H1 (cell line): ENCODE data around the gene A3GALT2. TPM values are rescaled to one million over a fixed set of nuclear protein-coding genes. Genes with fewer than 3 reads are reported as not detected.

ENCODE experiments used
- CEBPB ChIP-seq: IDR thresholded peaks from 2 replicates; pipeline ENCODE4 v1.6.1; 2012; ENCODE audit warnings: low read depth, low read length
- CTCF ChIP-seq, 3 experiments: IDR thresholded peaks; 1 replicate in 2 of 3; 2 replicates in 1 of 3; pipeline versions ENCODE4 v1.5.1 to v1.6.1; 2011; ENCODE audit warnings: low read length in 3 of 3, mild to moderate bottlenecking in 3 of 3, inconsistent platforms in 2 of 3, low read depth in 1 of 3, moderate library complexity in 1 of 3; ENCODE audit not compliant: insufficient read depth in 1 of 3; ENCODE audit errors: control extremely low read depth in 1 of 3
- HDAC2 ChIP-seq, 2 experiments: fragments of 300-600 bp in 1 of 2; sonication (generic) in 1 of 2; IDR thresholded peaks; 2 replicates each; pipeline ENCODE4 v1.6.1; 2011 to 2012; ENCODE audit warnings: low read depth in 2 of 2, low read length in 2 of 2, mild to moderate bottlenecking in 2 of 2, moderate library complexity in 2 of 2, borderline replicate concordance in 1 of 2, inconsistent platforms in 1 of 2
- KDM4A ChIP-seq: IDR thresholded peaks from one replicate; pipeline ENCODE4 v1.7.1; 2012; ENCODE audit warnings: low read depth, mild to moderate bottlenecking, moderate library complexity, low read length, inconsistent platforms; ENCODE audit not compliant: severe bottlenecking
- PHF8 ChIP-seq: fragments of 200-600 bp; sonication (generic); conservative IDR thresholded peaks from 2 replicates; pipeline ENCODE4 v1.7.1; 2012; ENCODE audit warnings: low read depth, mild to moderate bottlenecking, inconsistent platforms, low read length, moderate library complexity
- SP4 ChIP-seq: IDR thresholded peaks from 2 replicates; pipeline ENCODE4 v1.6.1; 2012; ENCODE audit warnings: low read length, inconsistent platforms
- SRF ChIP-seq: IDR thresholded peaks from 2 replicates; pipeline ENCODE4 v1.6.1; 2011; ENCODE audit warnings: mild to moderate bottlenecking, low read depth, low read length, moderate library complexity
- TCF12 ChIP-seq: IDR thresholded peaks from 2 replicates; pipeline ENCODE4 v1.6.1; 2011; ENCODE audit warnings: low read depth, mild to moderate bottlenecking, low read length
- TEAD4 ChIP-seq: IDR thresholded peaks from 2 replicates; pipeline ENCODE4 v1.6.1; 2012; ENCODE audit warnings: low read depth, low read length, inconsistent platforms, mixed read lengths
- polyA plus RNA-seq, 7 experiments: library from polyadenylated mRNA; depleted of rRNA in 3 of 7; stranded (reverse) in 5 of 7; unstranded in 2 of 7; fragments of >200 nt in 5 of 7; fragments of 200-250 nt in 2 of 7; gene quantifications; 1 replicate in 5 of 7; 2 replicates in 1 of 7; 4 replicates in 1 of 7; pipeline versions ENCODE4 v1.2.1 to v1.2.3, GENCODE V29; 2011 to 2013; ENCODE audit warnings: missing spikeins in 2 of 7, mixed read lengths in 2 of 7
- total RNA-seq: library from RNA; stranded (reverse); fragmentation: NEBNext Ultra II Directional; extraction: Animal tissue kit (Norgen Biotek cat#: 25700); gene quantifications from 2 replicates; pipeline ENCODE4 v1.2.1, GENCODE V29; 2021

The A3GALT2 gene
- total and polyA plus RNA-seq, 2 of the 8 experiments (the other 6 are each of a cell fraction or from before 2014, with no cell fraction given), result not detected

GRCh38 chr1:33305816-33306652 is 14.9 kb downstream of the A3GALT2 start (continued):
- TF ChIP-seq CEBPB (no peak), HDAC2 (IDR thresholded peaks at IDR 0.05; ENCODE audit: borderline replicate concordance in 1 of 2, low read depth in 2 of 2, low read length in 2 of 2) (no peak), SP4 (no peak), TEAD4 (no peak), CTCF (IDR thresholded peaks at IDR 0.05; ENCODE audit: control extremely low read depth in 1 of 3, insufficient read depth in 1 of 3, low read depth in 1 of 3, low read length in 3 of 3) (no peak), PHF8 (no peak), TCF12 (no peak), KDM4A (no peak), SRF (no peak)
